H1 (cell line): ENCODE measurements around the gene TAF10. TPM values are rescaled to one million over a fixed set of nuclear protein-coding genes. Genes with fewer than 3 reads are reported as not detected.

Experiments
- CTCF ChIA-PET: fragments of 300-600 bp; sonication (Branson Sonifier 250); formaldehyde crosslinking; loops from one replicate; lab custom pipeline; 2021; ENCODE audit not compliant: partially characterized antibody; lab: Charles Lee
- POLR2A ChIA-PET: fragments of 300-600 bp; sonication (Branson Sonifier 250); formaldehyde crosslinking; loops from one replicate; lab custom pipeline; 2021; ENCODE audit warnings: inconsistent platforms; ENCODE audit not compliant: partially characterized antibody; lab: Charles Lee
- DNase-seq, 2 experiments: peaks; one replicate each; pipeline versions ENCODE4 v3.0.0 to v3.0.0-alpha.2; 2010 to 2022; ENCODE audit warnings: low spot score in 2 of 2, low read depth in 1 of 2, mixed read lengths in 1 of 2
- FAIRE-seq: peaks from 2 replicates; lab custom pipeline; 2011; peaks lifted over from hg19 to GRCh38; lab: Jason Lieb, UNC
- H2AFZ ChIP-seq: 2 replicates; pipeline ENCODE4 v1.8.1; 2012; ENCODE audit warnings: low read length, inconsistent platforms
- H2AK5ac ChIP-seq: 2 replicates; pipeline ENCODE4 v1.6.1; 2013; ENCODE audit warnings: low read depth, low read length
- H2BK120ac ChIP-seq: replicated peaks from 2 replicates; pipeline ENCODE3; 2013; ENCODE audit warnings: low read depth, low read length, inconsistent platforms
- H2BK12ac ChIP-seq: 2 replicates; pipeline ENCODE4 v1.6.1; 2013; ENCODE audit warnings: low read depth, low read length
- H2BK15ac ChIP-seq: 2 replicates; pipeline ENCODE4 v1.6.1; 2013; ENCODE audit warnings: low read length
- H2BK20ac ChIP-seq: 2 replicates; pipeline ENCODE4 v1.6.1; 2013; ENCODE audit warnings: low read length
- H2BK5ac ChIP-seq: 2 replicates; pipeline ENCODE4 v1.6.1; 2013; ENCODE audit warnings: low read depth, low read length
- H3K14ac ChIP-seq: 2 replicates; pipeline ENCODE4 v1.6.1; 2013; ENCODE audit warnings: inconsistent platforms; ENCODE audit not compliant: insufficient read length
- H3K18ac ChIP-seq: 2 replicates; pipeline ENCODE4 v1.6.1; 2013; ENCODE audit warnings: low read length; ENCODE audit errors: extremely low read depth
- H3K23ac ChIP-seq: 2 replicates; pipeline ENCODE4 v1.6.1; 2013; ENCODE audit warnings: inconsistent platforms; ENCODE audit not compliant: insufficient read length
- H3K23me2 ChIP-seq: 2 replicates; pipeline ENCODE4 v1.6.1; 2013; ENCODE audit warnings: low read depth, low read length
- H3K27ac ChIP-seq: 2 replicates; pipeline ENCODE4 v1.6.1; 2011; ENCODE audit warnings: low read depth, low read length, inconsistent platforms
- H3K27me3 ChIP-seq, 4 experiments: replicated peaks in 1 of 4; 1 replicate in 1 of 4; 2 replicates in 3 of 4; pipeline versions ENCODE4 v1.6.1 to v1.8.1; 2011 to 2013; ENCODE audit warnings: low read length in 3 of 4, mild to moderate bottlenecking in 3 of 4, inconsistent platforms in 2 of 4, mixed read lengths in 2 of 4, moderate library complexity in 1 of 4; ENCODE audit not compliant: control insufficient read depth in 3 of 4, insufficient read depth in 3 of 4; ENCODE audit errors: extremely low read depth in 1 of 4
- H3K36me3 ChIP-seq, 4 experiments: 2 replicates each; pipeline versions ENCODE4 v1.6.1 to v1.8.1; 2011 to 2013; ENCODE audit warnings: mild to moderate bottlenecking in 4 of 4, low read length in 3 of 4, moderate library complexity in 2 of 4, control low read depth in 1 of 4, inconsistent platforms in 1 of 4; ENCODE audit not compliant: insufficient read depth in 4 of 4, control insufficient read depth in 2 of 4
- H3K4ac ChIP-seq: replicated peaks from 2 replicates; pipeline ENCODE3; 2013; ENCODE audit warnings: low read length, low read depth, mixed read lengths, inconsistent platforms; ENCODE audit not compliant: insufficient read length
- H3K4me1 ChIP-seq, 4 experiments: replicated peaks in 1 of 4; 1 replicate in 1 of 4; 2 replicates in 3 of 4; pipeline versions ENCODE4 v1.6.1 to v1.8.1; 2011 to 2013; ENCODE audit warnings: low read length in 3 of 4, inconsistent platforms in 2 of 4, mixed read lengths in 1 of 4; ENCODE audit not compliant: insufficient read depth in 4 of 4, control insufficient read depth in 3 of 4
- H3K4me2 ChIP-seq, 2 experiments: 2 replicates each; pipeline versions ENCODE4 v1.6.1 to v1.8.1; 2011 to 2013; ENCODE audit warnings: low read depth in 2 of 2, low read length in 2 of 2, control low read depth in 1 of 2, inconsistent platforms in 1 of 2, mild to moderate bottlenecking in 1 of 2; ENCODE audit not compliant: insufficient read depth in 1 of 2
- H3K4me3 ChIP-seq, 4 experiments: fragments of 200-600, 300-600 bp in 1 of 4; sonication (generic), shearing (Covaris generic), sonication (Bioruptor Twin) in 1 of 4; 2 replicates each; pipeline versions ENCODE4 v1.5.1 to v1.8.1; 2011 to 2016; ENCODE audit warnings: low read length in 4 of 4, low read depth in 3 of 4, control low read depth in 2 of 4, inconsistent platforms in 2 of 4, mild to moderate bottlenecking in 2 of 4, mixed read lengths in 1 of 4, moderate library complexity in 1 of 4; ENCODE audit not compliant: insufficient read depth in 2 of 4; ENCODE audit errors: extremely low read depth in 1 of 4
- H3K56ac ChIP-seq: replicated peaks from 2 replicates; pipeline ENCODE3; 2013; ENCODE audit warnings: low read depth, mild to moderate bottlenecking, mixed read lengths, low read length, inconsistent platforms; ENCODE audit not compliant: insufficient read length
- H3K79me1 ChIP-seq: 2 replicates; pipeline ENCODE4 v1.6.1; 2013; ENCODE audit warnings: low read depth, low read length, control low read depth
- H3K79me2 ChIP-seq, 2 experiments: 2 replicates each; pipeline versions ENCODE4 v1.6.1 to v1.8.1; 2012 to 2013; ENCODE audit warnings: low read length in 2 of 2, mild to moderate bottlenecking in 2 of 2, inconsistent platforms in 1 of 2; ENCODE audit not compliant: insufficient read depth in 2 of 2, control insufficient read depth in 1 of 2
- H3K9ac ChIP-seq, 4 experiments: replicated peaks in 1 of 4; 1 replicate in 1 of 4; 2 replicates in 3 of 4; pipeline versions ENCODE4 v1.6.1 to v1.8.1; 2011 to 2013; ENCODE audit warnings: low read depth in 3 of 4, low read length in 3 of 4, control low read depth in 2 of 4, mild to moderate bottlenecking in 2 of 4, moderate library complexity in 2 of 4, inconsistent platforms in 1 of 4; ENCODE audit errors: extremely low read depth in 1 of 4
- H3K9me3 ChIP-seq, 2 experiments: 2 replicates each; pipeline versions ENCODE4 v1.6.1 to v1.8.1; 2012 to 2013; ENCODE audit warnings: mild to moderate bottlenecking in 2 of 2, moderate library complexity in 2 of 2, control low read depth in 1 of 2, inconsistent platforms in 1 of 2, low read depth in 1 of 2, low read length in 1 of 2, mixed read lengths in 1 of 2; ENCODE audit not compliant: insufficient read depth in 2 of 2
- H4K20me1 ChIP-seq, 2 experiments: replicated peaks in 1 of 2; 2 replicates each; pipeline versions ENCODE3 to v1.8.1; 2011 to 2013; ENCODE audit warnings: inconsistent platforms in 2 of 2, low read length in 2 of 2, mild to moderate bottlenecking in 1 of 2; ENCODE audit not compliant: insufficient read depth in 2 of 2, control insufficient read depth in 1 of 2
- H4K5ac ChIP-seq: 2 replicates; pipeline ENCODE4 v1.6.1; 2013; ENCODE audit warnings: low read length, low read depth, mixed read lengths, inconsistent platforms; ENCODE audit not compliant: insufficient read length
- H4K8ac ChIP-seq: 2 replicates; pipeline ENCODE4 v1.8.0; 2013; ENCODE audit warnings: mild to moderate bottlenecking, moderate library complexity, low read length, inconsistent platforms; ENCODE audit not compliant: insufficient read depth; ENCODE audit errors: extremely low read depth
- H4K91ac ChIP-seq: replicated peaks from 2 replicates; pipeline ENCODE3; 2013; ENCODE audit warnings: low read length, mixed read lengths, inconsistent platforms; ENCODE audit not compliant: insufficient read length
- CHD2 ChIP-seq: IDR thresholded peaks from 2 replicates; pipeline ENCODE4 v1.6.1; 2012; ENCODE audit warnings: low read length, improper control_type of control experiment
- KDM5A ChIP-seq: fragments of 200-600 bp; IDR thresholded peaks from 2 replicates; pipeline ENCODE4 v1.7.1; 2012; ENCODE audit warnings: mild to moderate bottlenecking, low read length, inconsistent platforms, mixed read lengths
- SUZ12 ChIP-seq: fragments of 200-600 bp; sonication (generic); IDR thresholded peaks from 2 replicates; pipeline ENCODE4 v1.6.1; 2012; ENCODE audit warnings: mild to moderate bottlenecking, inconsistent platforms, low read length, moderate library complexity, mixed read lengths
- WGBS, 2 experiments: shearing (Covaris generic) in 1 of 2; methylation state at CpG; one replicate each; pipeline versions ENCODE4 v1.1.6 to v1.1.7; 2013 to 2015; ENCODE audit warnings: low lambda C conversion rate in 2 of 2, mixed read lengths in 2 of 2, inconsistent platforms in 1 of 2, low coverage in 1 of 2, missing lambda C conversion rate in 1 of 2; ENCODE audit not compliant: insufficient replicate concordance in 2 of 2, insufficient coverage in 1 of 2, insufficient read length in 1 of 2; ENCODE audit errors: extremely low coverage in 1 of 2, missing lambda C conversion rate in 1 of 2; 5-methylcytosine and 5-hydroxymethylcytosine counted together
- polyA plus RNA-seq, 7 experiments: library from polyadenylated mRNA; depleted of rRNA in 3 of 7; stranded (reverse) in 5 of 7; unstranded in 2 of 7; fragments of >200 nt in 5 of 7; fragments of 200-250 nt in 2 of 7; gene quantifications; 1 replicate in 5 of 7; 2 replicates in 1 of 7; 4 replicates in 1 of 7; pipeline versions ENCODE4 v1.2.1 to v1.2.3, GENCODE V29; 2011 to 2013; ENCODE audit warnings: missing spikeins in 2 of 7, mixed read lengths in 2 of 7
- total RNA-seq: library from RNA; stranded (reverse); fragmentation: NEBNext Ultra II Directional; extraction: Animal tissue kit (Norgen Biotek cat#: 25700); gene quantifications from 2 replicates; pipeline ENCODE4 v1.2.1, GENCODE V29; 2021

The TAF10 gene
- total and polyA plus RNA-seq, 2 of the 8 experiments (the other 6 are each of a cell fraction or from before 2014, with no cell fraction given), result 128 to 213 TPM

- H4K20me1 ChIP-seq, result no peaks in the 10 kb centered on the region
- no peak overlapping the region for H2BK15ac ChIP-seq
- H2AFZ ChIP-seq, result no peak overlapping the region
- no peak overlapping the region for H3K56ac ChIP-seq
- H2AK5ac ChIP-seq, result no peak overlapping the region
- 90 to 100% methylated on average over 1 to 5 of the region's 5 CpGs for WGBS, 2 experiments
- H2BK20ac ChIP-seq, result no peak overlapping the region
- H4K5ac ChIP-seq, result no peak overlapping the region
- H3K23me2 ChIP-seq, result no peaks in the 10 kb centered on the region; the same call in 1 of the 2 replicates
- no peak overlapping the region for H2BK120ac ChIP-seq
- H3K4me3 ChIP-seq, result no peak overlapping the region
- no peaks in the 10 kb centered on the region for H3K79me2 ChIP-seq
- no peak overlapping the region for H3K14ac ChIP-seq
- TF ChIP-seq CHD2, result no peak
- no peak for TF ChIP-seq SUZ12
- TF ChIP-seq KDM5A, result no peak
- TF ChIP-seq, all 59 proteins: peak for 0
- H3K23ac ChIP-seq, result no peak overlapping the region
- FAIRE-seq, result no peak
- no peaks in the 10 kb centered on the region for H3K27me3 ChIP-seq
- no peak overlapping the region for H3K9ac ChIP-seq
- H4K91ac ChIP-seq, result no peak overlapping the region
- H4K8ac ChIP-seq, result no peak overlapping the region
- ChIA-PET CTCF (interaction anchor here (1.2 to 6.6 kb wide), 15 partner anchors 9 to 135 kb away, joined by 3 to 63 read pairs (median 10); partner anchors contain the start of genes ILK and RRP8), POLR2A (interaction anchor here (1.2 to 3.3 kb wide), 5 partner anchors 11 to 42 kb away, joined by 3 to 14 read pairs (median 4); partner anchors contain the start of genes ILK, RRP8 and TAF10)
- no peak overlapping the region for H3K27ac ChIP-seq
- no peak overlapping the region for H2BK12ac ChIP-seq
- peaks cover 0 to 4% (median 2%) of the 10 kb centered on the region in 4 experiments; a peak in 5 of 7 replicates for H3K4me1 ChIP-seq
- H3K36me3 ChIP-seq, result no peaks in the 10 kb centered on the region
- no peak for DNase-seq
- H3K4ac ChIP-seq, result no peak overlapping the region
- no peak overlapping the region for H3K4me2 ChIP-seq
- H3K18ac ChIP-seq, result no peak overlapping the region
- no peaks in the 10 kb centered on the region for H3K79me1 ChIP-seq
- no peaks in the 10 kb centered on the region for H3K9me3 ChIP-seq
- no peak overlapping the region for H2BK5ac ChIP-seq
Observed at GRCh38 chr11:6569706-6570105, 42.3 kb downstream of the TAF10 start.
